HG02610 (cell line): Measurements from ENCODE around the gene TBC1D10B.
"Not testable (repeated sequence)": the region's sequence is repeated elsewhere in the genome, so short reads cannot be mapped to it uniquely, and the experiment has no call there.

Experiments used
- ATAC-seq: cut with Tn5 transposase; IDR thresholded peaks from one replicate; pipeline ENCODE4 v1.9.1; 2021; ENCODE audit warnings: mild to moderate bottlenecking, moderate library complexity; ENCODE audit not compliant: unreplicated experiment

Gene TBC1D10B

DNA sequence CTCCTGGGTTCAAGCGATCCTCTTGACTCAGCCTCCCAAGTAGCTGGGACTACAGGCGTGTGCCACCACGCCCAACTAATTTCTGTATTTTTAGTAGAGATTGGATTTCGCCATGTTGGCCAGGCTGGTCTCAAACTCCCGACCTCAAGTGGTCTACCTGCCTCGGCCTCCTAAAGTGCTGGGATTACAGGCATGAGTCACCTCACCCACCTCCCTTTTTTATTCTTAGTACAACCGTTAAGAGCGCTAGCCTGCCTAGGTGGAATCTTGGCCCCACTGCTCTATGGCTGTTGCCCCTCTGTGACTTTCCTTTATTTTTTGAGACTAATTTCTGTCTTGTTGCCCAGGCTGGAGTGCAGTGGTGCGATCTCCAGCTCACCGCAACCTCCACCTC, 32.3 kb downstream of the TBC1D10B start:
- ATAC-seq = not testable (repeated sequence)

DNA sequence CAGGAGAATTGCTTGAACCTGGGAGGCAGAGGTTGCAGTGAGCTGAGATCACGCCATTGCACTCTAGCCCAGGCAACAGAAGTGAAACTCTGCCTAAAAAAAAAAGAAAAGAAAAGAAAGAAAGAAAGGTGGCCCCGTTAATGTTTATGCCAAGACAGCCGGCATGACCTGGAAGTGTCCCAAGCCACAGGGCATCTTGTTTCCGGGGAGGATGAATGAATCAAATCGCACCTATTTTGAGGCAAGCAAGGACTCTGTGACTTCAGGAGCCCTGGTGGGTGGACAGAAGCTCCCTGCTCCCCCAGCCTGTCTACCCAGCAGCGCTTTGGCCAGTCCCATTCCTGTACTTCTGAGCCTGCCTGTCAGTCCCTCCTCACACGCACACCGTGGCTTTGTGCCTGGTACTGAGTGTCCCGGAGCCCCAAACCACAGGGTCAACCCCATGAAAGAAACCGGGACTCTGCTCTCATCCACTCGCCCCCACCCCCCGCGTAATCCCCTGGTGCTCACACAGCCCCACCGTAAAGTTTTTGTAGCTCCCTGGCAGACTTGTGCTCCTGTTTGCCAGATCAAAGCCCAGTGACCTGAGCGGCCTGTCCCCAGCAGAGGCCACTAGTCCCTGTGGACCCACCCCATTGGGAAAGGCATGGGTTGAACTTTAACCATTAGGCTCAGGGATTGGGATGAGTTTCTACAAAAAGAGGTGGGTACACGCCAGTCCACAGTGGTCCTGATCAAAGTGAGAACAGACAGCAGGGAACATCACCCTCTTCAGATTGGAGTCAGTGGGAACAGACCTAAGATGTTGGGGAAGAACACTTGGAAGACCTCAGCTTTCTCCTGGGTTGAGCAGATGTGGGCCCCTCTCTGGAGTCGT, 34.5 kb downstream of the TBC1D10B start:
- peak; percentile 7 for ATAC-seq

DNA sequence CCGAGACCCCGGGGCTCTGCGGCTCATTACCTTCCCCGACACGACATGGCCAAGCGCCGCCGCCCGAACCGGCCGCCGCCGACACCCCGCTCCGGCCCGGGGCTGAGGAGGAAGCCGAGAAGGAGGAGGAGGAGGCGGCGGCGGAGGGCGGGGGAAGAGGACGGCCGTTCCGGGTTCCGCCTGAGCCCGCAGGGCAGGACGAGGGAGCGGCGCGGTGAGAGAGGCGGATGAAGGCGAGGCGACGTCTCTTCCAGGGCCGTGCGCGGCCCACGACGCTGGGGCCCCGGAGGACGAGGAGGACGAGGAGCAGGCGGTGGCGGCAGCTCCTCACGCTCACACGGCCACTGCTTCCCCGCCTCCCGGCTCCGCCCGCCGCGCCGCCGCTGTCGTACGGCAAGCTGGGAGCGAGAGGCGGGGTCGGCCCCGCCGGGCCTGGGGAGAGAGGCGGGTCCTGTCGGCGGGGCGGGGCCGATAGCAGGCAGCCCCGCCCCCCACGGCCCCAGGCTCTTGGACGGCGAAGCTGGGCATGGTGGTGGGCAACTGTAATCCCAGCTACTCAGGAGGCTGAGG, 35.2 kb downstream of the TBC1D10B start:
- peak; percentile 78 for ATAC-seq

DNA sequence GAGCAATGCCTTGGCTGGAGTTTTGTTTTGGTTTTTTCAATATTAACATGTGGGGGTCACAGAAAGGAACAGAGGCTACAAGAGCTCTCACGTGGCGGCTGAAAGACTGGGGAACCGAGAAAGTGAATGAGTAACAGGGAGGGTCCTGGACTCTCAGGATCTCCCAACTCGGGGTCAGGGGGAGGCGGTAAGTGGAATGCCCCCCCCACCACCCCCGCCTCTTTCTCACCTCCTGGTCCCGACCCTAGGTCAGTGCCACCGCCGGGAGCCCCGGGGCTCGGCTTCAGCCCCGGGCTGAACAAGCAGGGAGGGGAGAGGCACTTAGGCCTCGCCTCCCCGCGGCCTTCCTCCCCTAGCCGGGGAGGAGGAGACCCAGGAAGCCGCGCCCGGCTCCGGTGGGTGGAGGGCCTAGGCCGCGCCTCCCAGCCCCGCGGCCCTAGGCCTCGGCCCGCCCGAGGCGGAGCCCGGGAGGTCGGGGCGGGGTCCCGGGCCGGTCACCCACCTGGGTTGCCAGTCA, 35.8 kb downstream of the TBC1D10B start:
- peak; percentile 86 for ATAC-seq

DNA sequence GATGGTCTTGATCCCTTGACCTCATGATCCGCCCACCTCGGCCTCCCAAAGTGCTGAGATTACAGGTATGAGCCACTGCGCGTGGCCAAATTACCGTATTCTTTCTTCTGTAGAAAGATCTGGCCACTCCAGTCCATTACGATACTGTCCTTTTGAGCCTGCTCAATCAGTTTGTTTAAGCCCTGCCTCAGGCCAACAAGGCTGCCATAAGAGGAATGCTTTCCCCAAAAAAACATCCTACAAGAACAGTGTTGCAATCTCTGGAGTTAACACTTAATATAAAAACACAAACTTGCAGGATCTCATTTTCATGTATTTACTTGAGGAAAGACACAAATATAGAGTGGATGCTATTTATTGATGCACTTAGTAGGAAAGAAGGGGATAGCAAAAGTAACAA, 46.1 kb downstream of the TBC1D10B start:
- ATAC-seq = not testable (repeated sequence)

DNA sequence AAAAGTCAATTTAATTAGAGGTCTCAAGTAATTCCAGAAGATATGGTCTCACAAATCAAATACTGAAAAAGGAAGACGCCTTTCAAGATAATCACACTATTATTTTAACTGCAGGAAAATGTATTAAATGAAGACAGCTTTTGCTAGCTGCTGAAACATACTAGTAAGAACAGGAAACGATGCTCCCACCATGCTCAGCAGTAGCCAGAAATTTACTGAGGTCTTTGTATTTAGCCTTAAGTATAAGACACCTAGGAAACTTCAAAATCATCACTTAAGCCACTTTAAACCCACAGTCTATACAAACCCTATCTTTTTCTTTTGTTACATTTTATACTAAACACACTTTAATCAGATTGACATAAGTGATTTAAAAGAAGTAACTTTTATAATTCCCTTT, 51.6 kb downstream of the TBC1D10B start:
- ATAC-seq = not testable (repeated sequence)

DNA sequence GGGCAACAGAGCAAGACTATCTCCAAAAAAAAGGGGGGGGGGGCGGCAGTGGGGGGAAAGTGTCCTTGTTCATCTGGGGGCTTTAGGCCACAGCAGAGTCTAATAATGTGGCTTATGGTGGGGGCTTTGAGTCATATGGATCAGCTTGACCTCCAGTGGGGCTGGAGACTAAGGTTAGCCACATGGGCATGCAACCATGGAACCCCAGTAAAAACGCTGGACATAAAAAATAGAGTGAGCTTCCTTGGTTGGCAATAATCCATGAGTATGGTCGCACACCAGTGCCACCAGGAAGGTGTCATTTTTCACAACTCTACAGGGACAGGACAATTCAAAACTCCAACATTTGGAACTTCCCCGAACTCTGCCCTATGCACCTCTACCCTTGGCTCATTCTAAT, 59.4 kb downstream of the TBC1D10B start:
- not testable (repeated sequence) for ATAC-seq

DNA sequence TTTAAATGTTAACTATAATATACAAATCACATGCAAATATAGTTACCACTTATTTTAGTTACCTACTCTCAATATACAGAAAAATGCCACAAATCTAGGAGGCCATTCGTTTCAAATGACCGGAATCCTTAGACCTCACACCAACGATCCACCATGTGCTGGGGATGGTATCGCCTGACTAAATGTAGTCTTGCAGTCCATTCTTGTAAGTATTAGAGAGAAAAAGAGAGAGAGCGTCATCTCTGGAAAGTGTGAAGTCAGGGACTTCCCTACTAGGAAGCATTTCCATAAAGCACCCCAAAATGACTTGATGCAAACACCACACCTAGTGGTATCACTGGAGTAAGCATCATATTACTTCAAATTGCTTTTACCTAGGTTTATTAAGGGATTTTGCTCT, 61.0 kb downstream of the TBC1D10B start:
- not testable (repeated sequence) for ATAC-seq
